ENCODE data around the gene LARP4B.

DNA sequence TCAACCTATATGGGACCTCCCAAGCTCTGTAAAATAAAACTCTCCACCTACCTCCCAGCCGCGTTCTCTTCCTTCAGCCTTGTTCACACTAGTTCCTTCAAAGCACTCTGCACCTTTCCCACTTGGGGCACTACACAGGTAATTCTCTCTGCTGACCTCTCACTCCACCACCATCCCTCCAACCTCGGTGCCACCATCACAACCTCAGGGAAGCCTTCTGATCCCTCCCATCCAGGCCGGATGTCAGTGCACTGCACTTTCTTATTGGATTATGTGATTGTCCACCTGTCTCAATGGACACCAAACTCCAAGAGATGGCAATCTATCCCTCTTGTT is 7.0 kb downstream of the LARP4B start:
- TF ChIP-seq, protein P1, sequence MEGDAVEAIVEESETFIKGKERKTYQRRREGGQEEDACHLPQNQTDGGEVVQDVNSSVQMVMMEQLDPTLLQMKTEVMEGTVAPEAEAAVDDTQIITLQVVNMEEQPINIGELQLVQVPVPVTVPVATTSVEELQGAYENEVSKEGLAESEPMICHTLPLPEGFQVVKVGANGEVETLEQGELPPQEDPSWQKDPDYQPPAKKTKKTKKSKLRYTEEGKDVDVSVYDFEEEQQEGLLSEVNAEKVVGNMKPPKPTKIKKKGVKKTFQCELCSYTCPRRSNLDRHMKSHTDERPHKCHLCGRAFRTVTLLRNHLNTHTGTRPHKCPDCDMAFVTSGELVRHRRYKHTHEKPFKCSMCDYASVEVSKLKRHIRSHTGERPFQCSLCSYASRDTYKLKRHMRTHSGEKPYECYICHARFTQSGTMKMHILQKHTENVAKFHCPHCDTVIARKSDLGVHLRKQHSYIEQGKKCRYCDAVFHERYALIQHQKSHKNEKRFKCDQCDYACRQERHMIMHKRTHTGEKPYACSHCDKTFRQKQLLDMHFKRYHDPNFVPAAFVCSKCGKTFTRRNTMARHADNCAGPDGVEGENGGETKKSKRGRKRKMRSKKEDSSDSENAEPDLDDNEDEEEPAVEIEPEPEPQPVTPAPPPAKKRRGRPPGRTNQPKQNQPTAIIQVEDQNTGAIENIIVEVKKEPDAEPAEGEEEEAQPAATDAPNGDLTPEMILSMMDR (conservative IDR thresholded peaks at IDR 0.05 in 1 of 2, IDR thresholded peaks at IDR 0.05 in 1 of 2; ENCODE audit: extremely low read depth in 1 of 2, insufficient read depth in 1 of 2, low read depth in 1 of 2, low read length in 2 of 2): no peak
- TF ChIP-seq EZH2 (IDR thresholded peaks at IDR 0.05; ENCODE audit: borderline replicate concordance, low read length): no peak
